Gastroesophageal sphincter (tissue), 4 donors: ENCODE results near the gene CCDC187. TPM values are rescaled to one million over a fixed set of nuclear protein-coding genes. Genes with fewer than 3 reads are reported as not detected.

Experiments
- ATAC-seq: fragments of 150-250 bp; one replicate; pipeline ENCODE4 v1.9.1; 2016; ENCODE audit warnings: mild to moderate bottlenecking, moderate library complexity
- H3K27ac ChIP-seq, 4 donors: fragments of 200-600 bp; sonication (generic) in 3 of 4; 1 replicate in 3 of 4; 2 replicates in 1 of 4; pipeline ENCODE4 v1.5.1; 2016 to 2019
- H3K27me3 ChIP-seq: fragments of 200-600 bp; sonication (generic); one replicate; pipeline ENCODE4 v1.5.1; 2019
- H3K36me3 ChIP-seq, 2 donors: fragments of 200-600 bp; sonication (generic); one replicate each; pipeline ENCODE4 v1.5.1; 2019; ENCODE audit warnings: control low read depth in 1 of 2
- H3K4me1 ChIP-seq, 3 donors: fragments of 200-600 bp; sonication (generic); 1 replicate in 2 of 3; 2 replicates in 1 of 3; pipeline ENCODE4 v1.5.1; 2016 to 2019; ENCODE audit warnings: control low read depth in 2 of 3
- H3K4me3 ChIP-seq, 2 donors: fragments of 200-600 bp; sonication (generic); one replicate each; pipeline ENCODE4 v1.5.1; 2019; ENCODE audit warnings: mild to moderate bottlenecking in 1 of 2, moderate library complexity in 1 of 2
- H3K9me3 ChIP-seq, 3 donors: fragments of 200-600 bp; sonication (generic); one replicate each; pipeline ENCODE4 v1.5.1; 2017 to 2019; ENCODE audit warnings: control low read depth in 2 of 3
- EP300 ChIP-seq: sonication (generic); formaldehyde crosslinking; IDR thresholded peaks from one replicate; pipeline ENCODE4 v1.6.1; 2017; ENCODE audit warnings: antibody characterized with exemption, mild to moderate bottlenecking
- POLR2A ChIP-seq, 2 donors: fragments of 450-650 bp; IDR thresholded peaks; one replicate each; pipeline ENCODE4 v1.6.1; 2017; ENCODE audit warnings: antibody characterized with exemption in 2 of 2, mild to moderate bottlenecking in 2 of 2, moderate library complexity in 1 of 2
- POLR2AphosphoS5 ChIP-seq: sonication (generic); formaldehyde crosslinking; IDR thresholded peaks from one replicate; pipeline ENCODE4 v1.6.1; 2017; ENCODE audit warnings: antibody characterized with exemption
- WGBS, 2 donors: methylation state at CpG; one replicate each; pipeline ENCODE4 v1.1.5; 2018; ENCODE audit warnings: low coverage in 1 of 2; 5-methylcytosine and 5-hydroxymethylcytosine counted together
- total RNA-seq, 4 donors: library from RNA; depleted of rRNA; stranded (reverse); fragments of >200 nt; gene quantifications; one replicate each; pipeline ENCODE4 v1.1.0, GENCODE V29; 2016
- TF ChIP-seq, protein P1 (sequence below), 4 experiments: fragments of 200-600 bp in 2 of 4; fragments of 450-650 bp in 2 of 4; sonication (generic) in 1 of 4; IDR thresholded peaks; one replicate each; pipeline ENCODE4 v1.5.1; 2017 to 2019; ENCODE audit warnings: antibody characterized with exemption in 4 of 4, mild to moderate bottlenecking in 2 of 4, moderate library complexity in 2 of 4

Gene CCDC187
- total RNA-seq, 4 donors from 2014 or later: not detected

DNA sequence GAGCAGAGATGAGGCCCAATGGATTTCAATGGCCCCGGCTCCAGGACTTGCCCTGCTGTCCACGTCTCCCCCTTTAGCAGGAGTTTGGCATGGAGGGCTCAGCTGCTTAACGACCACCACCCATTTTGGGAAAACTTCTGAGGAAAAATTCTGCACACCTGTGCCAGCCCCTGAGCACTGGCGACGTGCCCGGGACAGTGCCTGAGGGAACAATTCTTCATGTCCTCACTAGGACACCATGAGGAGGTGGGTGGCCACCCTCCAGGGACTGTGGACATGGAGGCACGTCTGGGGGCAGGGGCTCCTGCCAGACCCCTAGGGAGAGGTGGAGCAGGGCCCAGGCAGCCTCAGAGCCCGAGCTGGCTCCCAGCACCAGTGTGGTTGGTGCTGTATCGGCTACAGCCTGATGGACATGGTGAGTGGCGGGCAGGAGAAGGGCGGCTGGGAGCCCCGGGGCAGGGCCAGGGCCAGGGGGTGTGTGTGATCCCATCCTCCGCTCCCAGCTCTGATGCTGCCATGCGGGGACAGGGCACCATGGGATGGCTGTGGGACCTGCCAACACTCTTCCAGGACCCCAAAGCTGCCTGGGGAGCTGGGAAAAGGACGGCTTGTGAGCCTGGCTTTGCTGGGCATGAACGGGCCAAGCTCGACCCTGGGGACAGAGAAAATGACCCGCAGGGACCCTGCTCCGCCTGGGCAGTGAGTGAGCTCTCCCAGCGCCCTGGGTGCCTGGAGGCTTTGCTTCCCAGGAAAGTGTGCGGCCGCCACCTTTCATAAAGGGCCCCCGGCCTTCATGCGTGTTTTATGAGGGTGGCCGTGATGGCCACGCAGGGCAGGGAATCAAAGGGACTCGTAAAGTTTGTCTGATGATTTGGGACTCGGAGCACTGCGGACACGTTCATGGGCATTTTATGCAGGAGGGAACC, 54.7 kb downstream of the CCDC187 start:
- 30% methylated on average over 2 of the region's 30 CpGs; no CpG with 5 or more reads in 1 of the 2 donors for WGBS, 2 donors
- no peak for ATAC-seq
- no peak overlapping the region for H3K27ac ChIP-seq
- peaks cover 3 to 17% (median 10%) of the 10 kb centered on the region in 3 donors for H3K4me1 ChIP-seq
- no peak overlapping the region for H3K4me3 ChIP-seq
- H3K27me3 ChIP-seq: peaks cover 20% of the 10 kb centered on the region
- no peaks in the 10 kb centered on the region for H3K9me3 ChIP-seq
- H3K36me3 ChIP-seq: no peaks in the 10 kb centered on the region
- TF ChIP-seq, protein P1, sequence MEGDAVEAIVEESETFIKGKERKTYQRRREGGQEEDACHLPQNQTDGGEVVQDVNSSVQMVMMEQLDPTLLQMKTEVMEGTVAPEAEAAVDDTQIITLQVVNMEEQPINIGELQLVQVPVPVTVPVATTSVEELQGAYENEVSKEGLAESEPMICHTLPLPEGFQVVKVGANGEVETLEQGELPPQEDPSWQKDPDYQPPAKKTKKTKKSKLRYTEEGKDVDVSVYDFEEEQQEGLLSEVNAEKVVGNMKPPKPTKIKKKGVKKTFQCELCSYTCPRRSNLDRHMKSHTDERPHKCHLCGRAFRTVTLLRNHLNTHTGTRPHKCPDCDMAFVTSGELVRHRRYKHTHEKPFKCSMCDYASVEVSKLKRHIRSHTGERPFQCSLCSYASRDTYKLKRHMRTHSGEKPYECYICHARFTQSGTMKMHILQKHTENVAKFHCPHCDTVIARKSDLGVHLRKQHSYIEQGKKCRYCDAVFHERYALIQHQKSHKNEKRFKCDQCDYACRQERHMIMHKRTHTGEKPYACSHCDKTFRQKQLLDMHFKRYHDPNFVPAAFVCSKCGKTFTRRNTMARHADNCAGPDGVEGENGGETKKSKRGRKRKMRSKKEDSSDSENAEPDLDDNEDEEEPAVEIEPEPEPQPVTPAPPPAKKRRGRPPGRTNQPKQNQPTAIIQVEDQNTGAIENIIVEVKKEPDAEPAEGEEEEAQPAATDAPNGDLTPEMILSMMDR (IDR thresholded peaks at IDR 0.05): no peak
- no peak for TF ChIP-seq POLR2A (IDR thresholded peaks at IDR 0.05)
- no peak for TF ChIP-seq POLR2AphosphoS5
- no peak for TF ChIP-seq EP300

DNA sequence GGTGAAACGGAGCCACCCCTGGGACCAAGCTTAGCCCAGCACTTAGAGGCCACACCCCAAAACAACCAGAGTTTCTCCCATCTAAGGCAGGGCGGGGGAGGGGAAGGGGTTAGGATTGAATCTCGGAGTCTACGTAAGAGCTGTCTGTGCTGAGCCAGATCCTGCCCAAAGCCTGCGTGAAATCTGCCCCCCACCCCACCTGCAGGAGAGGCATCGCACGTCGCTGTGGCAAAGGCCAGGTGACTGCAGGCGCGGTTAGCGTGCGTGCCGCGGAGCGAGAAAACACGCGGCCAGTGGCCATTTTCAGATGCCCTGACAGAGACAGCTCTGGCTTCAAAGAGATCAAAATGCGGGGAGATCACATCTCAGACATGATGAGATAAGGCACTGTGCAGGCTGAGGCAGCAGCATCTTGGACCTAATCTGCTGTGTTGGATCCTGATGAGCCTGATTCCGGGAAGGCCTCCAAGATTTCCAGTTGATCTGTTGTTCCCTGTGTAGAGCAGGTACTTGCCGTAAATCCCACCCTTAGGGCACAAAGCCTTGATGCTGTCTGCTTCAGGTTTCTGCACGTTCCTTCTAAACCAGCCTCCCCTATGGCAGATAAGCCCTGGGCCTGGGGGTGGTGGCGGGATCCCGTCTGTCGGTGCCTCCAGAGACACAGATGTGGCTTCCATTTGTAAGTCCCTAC, 55.8 kb downstream of the CCDC187 start:
- TF ChIP-seq, protein P1 (IDR thresholded peaks at IDR 0.05): no peak
- no peak for TF ChIP-seq POLR2A (IDR thresholded peaks at IDR 0.05)
- TF ChIP-seq EP300: no peak
- TF ChIP-seq POLR2AphosphoS5: no peak

DNA sequence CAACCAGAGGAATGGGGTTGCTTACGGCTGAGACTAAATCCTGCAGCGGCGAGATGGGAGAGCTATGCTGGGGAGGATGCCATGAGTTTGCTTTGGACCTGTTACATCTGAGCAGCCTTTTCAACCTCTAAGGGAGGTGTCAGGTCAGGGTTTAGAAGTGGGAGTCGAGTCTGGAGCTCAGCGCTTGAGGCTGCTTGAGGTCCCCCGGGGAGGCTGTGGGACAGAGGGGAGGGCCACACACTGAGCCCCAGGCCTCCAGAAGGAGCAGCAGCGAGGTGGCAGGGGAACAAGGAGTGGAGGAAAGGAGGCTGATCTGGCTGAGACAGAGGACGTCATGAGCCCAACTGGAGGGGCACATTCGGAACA, 56.4 kb downstream of the CCDC187 start:
- Histone ChIP-seq H3K27me3 (peaks cover 3% of the 10 kb centered on the region), H3K36me3 (no peaks in the 10 kb centered on the region), H3K9me3 (no peaks in the 10 kb centered on the region), H3K4me3 (no peak overlapping the region), H3K4me1 (peaks cover 3 to 33% (median 10%) of the 10 kb centered on the region in 3 donors), H3K27ac (no peak overlapping the region)
- ATAC-seq: no peak
- TF ChIP-seq POLR2A (IDR thresholded peaks at IDR 0.05): no peak
- TF ChIP-seq POLR2AphosphoS5: no peak
- TF ChIP-seq, protein P1 (IDR thresholded peaks at IDR 0.05): no peak
- TF ChIP-seq EP300: no peak
- 40 to 66% methylated on average over 1 to 4 of the region's 9 CpGs for WGBS, 2 donors

More for the DNA sequence above, 55.8 kb downstream of the CCDC187 start:
- Histone ChIP-seq H3K27ac (no peak overlapping the region), H3K4me3 (no peak overlapping the region), H3K27me3 (peaks cover 9% of the 10 kb centered on the region), H3K4me1 (peaks cover 3 to 28% (median 10%) of the 10 kb centered on the region in 3 donors), H3K36me3 (no peaks in the 10 kb centered on the region), H3K9me3 (no peaks in the 10 kb centered on the region)
- 70% methylated on average over 5 of the region's 24 CpGs; no CpG with 5 or more reads in 1 of the 2 donors for WGBS, 2 donors
- ATAC-seq: no peak

DNA sequence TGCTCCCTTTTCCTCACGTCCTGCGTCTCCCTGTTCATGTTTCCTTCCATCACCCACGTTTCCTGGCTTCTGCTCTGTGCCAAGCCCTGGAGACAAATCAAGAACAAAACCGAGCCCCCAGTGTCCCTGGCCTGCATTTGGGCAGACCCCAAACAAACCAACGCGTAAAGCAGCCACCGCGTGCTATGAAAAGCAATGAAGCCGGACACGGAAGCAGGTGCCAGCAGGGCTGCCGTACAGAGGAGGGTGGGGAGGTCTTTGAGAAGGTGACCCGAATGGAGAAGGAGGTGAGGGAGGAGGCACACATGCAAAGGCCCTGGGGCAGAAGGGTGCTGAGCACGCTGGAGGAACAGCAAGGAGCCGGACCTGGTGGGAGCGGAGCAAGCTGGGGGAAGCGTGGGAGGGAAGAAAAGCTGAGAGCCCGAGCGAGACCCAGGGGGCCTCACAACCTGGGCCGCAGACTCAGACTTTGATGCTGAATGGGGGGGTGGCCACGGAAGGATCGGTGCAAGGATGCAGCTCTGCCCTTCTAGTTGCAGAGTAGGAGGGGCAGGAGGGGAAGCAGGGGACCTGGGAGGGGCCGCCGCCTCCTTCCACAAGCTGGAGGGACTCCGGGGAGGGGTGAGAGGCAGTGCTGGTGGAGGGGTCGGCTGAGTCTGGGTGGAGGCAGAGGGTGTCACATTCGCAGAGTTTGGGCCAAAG, 56.9 kb downstream of the CCDC187 start:
- 72% methylated on average over 22 of the region's 26 CpGs; no CpG with 5 or more reads in 1 of the 2 donors for WGBS, 2 donors
- no peaks in the 10 kb centered on the region for H3K27me3 ChIP-seq
- H3K4me3 ChIP-seq: no peak overlapping the region
- ATAC-seq: no peak
- H3K4me1 ChIP-seq: peaks cover 3 to 34% (median 10%) of the 10 kb centered on the region in 3 donors
- H3K9me3 ChIP-seq: no peaks in the 10 kb centered on the region
- H3K36me3 ChIP-seq: no peaks in the 10 kb centered on the region
- TF ChIP-seq EP300 (no peak), POLR2A (IDR thresholded peaks at IDR 0.05) (no peak), POLR2AphosphoS5 (no peak)
- TF ChIP-seq, protein P1 (IDR thresholded peaks at IDR 0.05): no peak
- H3K27ac ChIP-seq: no peak overlapping the region
